ENCODE data around the gene SKAP2. TPM values are rescaled to one million over a fixed set of nuclear protein-coding genes. Genes with fewer than 3 reads are reported as not detected.

The SKAP2 gene
- total and polyA plus RNA-seq, 10 of the 15 experiments (the other 5 are each of a cell fraction or from before 2014, with no cell fraction given) = 10.9 to 40.6 (median 23.5) TPM

GRCh38 chr7:26649388-26649787 lies 215.0 kb downstream of the SKAP2 start:
- ChIA-PET POLR2A (no interaction called here), CTCF (no interaction called here), RAD21 (ENCODE audit: unreplicated experiment) (no interaction called here), SMC1A (ENCODE audit: uncharacterized antibody, unreplicated experiment) (no interaction called here)
- TF ChIP-seq NR2F1 (conservative IDR thresholded peaks at IDR 0.05) (no peak), RUNX3 (IDR thresholded peaks at IDR 0.05; ENCODE audit: low read length) (no peak), CBX5 (IDR thresholded peaks at IDR 0.05; ENCODE audit: low read depth) (no peak), SMC3 (IDR thresholded peaks at IDR 0.05; ENCODE audit: borderline replicate concordance, low read length) (no peak), POLR2AphosphoS5 (IDR thresholded peaks at IDR 0.05; ENCODE audit: low read length) (no peak), ZNF622 (IDR thresholded peaks at IDR 0.05) (no peak), PAX5 (IDR thresholded peaks at IDR 0.05; ENCODE audit: borderline replicate concordance, low read depth, low read length) (no peak), POLR2AphosphoS2 (IDR thresholded peaks at IDR 0.05; ENCODE audit: low read depth, low read length) (no peak), HDAC6 (IDR thresholded peaks at IDR 0.05; ENCODE audit: unreplicated experiment) (no peak), CEBPB (IDR thresholded peaks at IDR 0.05; ENCODE audit: borderline replicate concordance in 1 of 2, low read depth in 2 of 2, low read length in 2 of 2) (no peak), ZZZ3 (IDR thresholded peaks at IDR 0.05; ENCODE audit: control insufficient read depth, insufficient read length, low read depth) (no peak), ATF3 (IDR thresholded peaks at IDR 0.05; ENCODE audit: borderline replicate concordance, extremely low read depth, low read depth, low read length) (no peak), JUNB (IDR thresholded peaks at IDR 0.05) (no peak), SREBF1 (IDR thresholded peaks at IDR 0.05; ENCODE audit: low read length) (no peak), FOXK2 (IDR thresholded peaks at IDR 0.05) (no peak), TCF3 (IDR thresholded peaks at IDR 0.05; ENCODE audit: borderline replicate concordance, insufficient read depth, low read depth, low read length) (no peak), SUZ12 (IDR thresholded peaks at IDR 0.05; ENCODE audit: unreplicated experiment) (no peak)
- Histone ChIP-seq H2AFZ (ENCODE audit: control insufficient read depth, low read depth, low read length) (no peak overlapping the region), H3K79me2 (ENCODE audit: control insufficient read depth, insufficient read depth, low read length) (no peaks in the 10 kb centered on the region), H3K36me3 (ENCODE audit: control insufficient read depth in 2 of 2, insufficient read depth in 2 of 2, low read length in 1 of 2) (no peaks in the 10 kb centered on the region), H3K27me3 (replicated peaks in 1 of 2; ENCODE audit: control insufficient read depth in 2 of 2, insufficient read depth in 2 of 2, low read length in 1 of 2) (no peaks in the 10 kb centered on the region), H3K9ac (ENCODE audit: control insufficient read depth, insufficient read depth, low read length) (no peak overlapping the region), H3K4me1 (ENCODE audit: control insufficient read depth, insufficient read depth, low read length) (no peaks in the 10 kb centered on the region), H3K4me3 (no peak overlapping the region), H3K9me3 (replicated peaks; ENCODE audit: control insufficient read depth, insufficient read depth, low read length) (no peaks in the 10 kb centered on the region), H3K4me2 (ENCODE audit: control insufficient read depth, insufficient read depth) (no peak overlapping the region), H4K20me1 (ENCODE audit: control insufficient read depth, insufficient read depth) (no peaks in the 10 kb centered on the region), H3K27ac (ENCODE audit: control insufficient read depth, insufficient read depth) (no peak overlapping the region)
- no TSS peak for BruUV-seq (replicated peaks)
- WGBS (ENCODE audit: insufficient coverage, insufficient replicate concordance, low lambda C conversion rate, missing lambda C conversion rate) = 70% methylated on average over 3 of the region's 3 CpGs
- ATAC-seq (no peak), FAIRE-seq (no peak), DNase-seq (ENCODE audit: low read depth, low spot score) (no peak)
- in situ Hi-C loops (cut with MboI) = no loop called here
- intact Hi-C loops (cut with micrococcal nuclease; ENCODE audit: unreplicated experiment) = no loop called here

All from GM12878 (cell line).